ENCODE data around the gene GMFB.

GMFB gene

GRCh38 chr14:54488646-54489317 is at the start of gene GMFB:
Gene GMFB, minus strand, starts transcription at chr14:54488980. Its CDS starts 53 bp downstream, at chr14:54488927.
- H3K4me3 ChIP-seq (ENCODE audit: low read length): peak within 1 kb of the TSS; percentile 69
- no peak for TF ChIP-seq ZNF274 (IDR thresholded peaks at IDR 0.05; ENCODE audit: low read depth, low read length)

- H3K4me3 ChIP-seq (ENCODE audit: low read length): no peak overlapping the region
- TF ChIP-seq ZNF274 (IDR thresholded peaks at IDR 0.05; ENCODE audit: low read depth, low read length): no peak
Measured at GRCh38 chr14:54538055-54538454, 49.3 kb upstream of the GMFB start.

- no peak for TF ChIP-seq ZNF274 (IDR thresholded peaks at IDR 0.05; ENCODE audit: low read depth, low read length)
- no peak overlapping the region for H3K4me3 ChIP-seq (ENCODE audit: low read length)
Measured at GRCh38 chr14:54537651-54538050, 48.9 kb upstream of the GMFB start.

GRCh38 chr14:54535646-54536045 is 46.9 kb upstream of the GMFB start:
- H3K4me3 ChIP-seq (ENCODE audit: low read length): no peak overlapping the region
- TF ChIP-seq ZNF274 (IDR thresholded peaks at IDR 0.05; ENCODE audit: low read depth, low read length): no peak

- TF ChIP-seq ZNF274 (IDR thresholded peaks at IDR 0.05; ENCODE audit: low read depth, low read length): no peak
- no peak overlapping the region for H3K4me3 ChIP-seq (ENCODE audit: low read length)
Measured at GRCh38 chr14:54535126-54535525, 46.3 kb upstream of the GMFB start.

GRCh38 chr14:54533100-54533499 is 44.3 kb upstream of the GMFB start:
- H3K4me3 ChIP-seq (ENCODE audit: low read length): peak overlapping the region; percentile 33; the same call in 1 of the 2 replicates
- no peak for TF ChIP-seq ZNF274 (IDR thresholded peaks at IDR 0.05; ENCODE audit: low read depth, low read length)

GRCh38 chr14:54532111-54533012 is 43.6 kb upstream of the GMFB start:
- no peak for TF ChIP-seq ZNF274 (IDR thresholded peaks at IDR 0.05; ENCODE audit: low read depth, low read length)
- H3K4me3 ChIP-seq (ENCODE audit: low read length): peak overlapping the region; percentile 33; the same call in 1 of the 2 replicates

GRCh38 chr14:54529811-54530210 is 41.0 kb upstream of the GMFB start:
- TF ChIP-seq ZNF274 (IDR thresholded peaks at IDR 0.05; ENCODE audit: low read depth, low read length): no peak
- no peak overlapping the region for H3K4me3 ChIP-seq (ENCODE audit: low read length)

- TF ChIP-seq ZNF274 (IDR thresholded peaks at IDR 0.05; ENCODE audit: low read depth, low read length): no peak
Measured at GRCh38 chr14:54528973-54529372, 40.2 kb upstream of the GMFB start.

GRCh38 chr14:54524410-54524809 is 35.6 kb upstream of the GMFB start:
- no peak for TF ChIP-seq ZNF274 (IDR thresholded peaks at IDR 0.05; ENCODE audit: low read depth, low read length)
- H3K4me3 ChIP-seq (ENCODE audit: low read length): no peak overlapping the region

More at GRCh38 chr14:54528973-54529372, 40.2 kb upstream of the GMFB start:
- no peak overlapping the region for H3K4me3 ChIP-seq (ENCODE audit: low read length)

- no peak for TF ChIP-seq ZNF274 (IDR thresholded peaks at IDR 0.05; ENCODE audit: low read depth, low read length)
- no peak overlapping the region for H3K4me3 ChIP-seq (ENCODE audit: low read length)
Measured at GRCh38 chr14:54516709-54517108, 27.9 kb upstream of the GMFB start.

GRCh38 chr14:54515670-54516069 is 26.9 kb upstream of the GMFB start:
- no peak for TF ChIP-seq ZNF274 (IDR thresholded peaks at IDR 0.05; ENCODE audit: low read depth, low read length)

GRCh38 chr14:54512393-54512792 is 23.6 kb upstream of the GMFB start:
- TF ChIP-seq ZNF274 (IDR thresholded peaks at IDR 0.05; ENCODE audit: low read depth, low read length): no peak
- H3K4me3 ChIP-seq (ENCODE audit: low read length): no peak overlapping the region

More at GRCh38 chr14:54515670-54516069, 26.9 kb upstream of the GMFB start:
- H3K4me3 ChIP-seq (ENCODE audit: low read length): no peak overlapping the region

- H3K4me3 ChIP-seq (ENCODE audit: low read length): peak within 1 kb of the TSS; percentile 97
- no peak for TF ChIP-seq ZNF274 (IDR thresholded peaks at IDR 0.05; ENCODE audit: low read depth, low read length)
Measured at GRCh38 chr14:54509546-54510501, 21.0 kb upstream of the GMFB start, which contains the start of gene CGRRF1. Gene CGRRF1, plus strand, starts transcription at chr14:54509906. Its CDS starts 54 bp downstream, at chr14:54509960.

Measured in GM08714 (cell line).